Hippocampal formation (tissue), 2 donors: ENCODE measurements around the gene DIP2A.
"Not testable (repeated sequence)": the region's sequence is repeated elsewhere in the genome, so short reads cannot be mapped to it uniquely, and the experiment has no call there.

Source experiments
- DNase-seq, 2 donors: peaks; one replicate each; lab custom pipeline; 2025; lab: John Stamatoyannopoulos, UW

Gene DIP2A

DNA sequence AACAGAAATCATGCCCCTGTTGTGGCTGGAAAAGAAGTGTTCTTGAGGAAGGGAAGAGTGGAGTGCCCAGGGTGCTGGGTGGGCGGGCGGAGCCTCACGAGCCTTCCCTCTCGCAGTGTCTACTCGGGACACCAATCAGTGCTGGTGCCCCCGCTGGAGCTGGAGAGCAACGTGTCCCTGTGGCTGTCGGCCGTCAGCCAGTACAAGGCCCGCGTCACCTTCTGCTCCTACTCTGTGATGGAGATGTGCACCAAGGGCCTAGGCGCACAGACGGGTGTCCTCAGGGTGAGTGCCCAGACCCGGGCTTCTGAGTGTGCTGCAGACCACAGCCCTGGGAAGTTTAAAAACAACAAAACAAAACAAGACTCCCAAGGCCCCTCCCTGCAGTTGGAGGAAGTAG is 98.8 kb downstream of the DIP2A start:
- DNase-seq: no peak

DNA sequence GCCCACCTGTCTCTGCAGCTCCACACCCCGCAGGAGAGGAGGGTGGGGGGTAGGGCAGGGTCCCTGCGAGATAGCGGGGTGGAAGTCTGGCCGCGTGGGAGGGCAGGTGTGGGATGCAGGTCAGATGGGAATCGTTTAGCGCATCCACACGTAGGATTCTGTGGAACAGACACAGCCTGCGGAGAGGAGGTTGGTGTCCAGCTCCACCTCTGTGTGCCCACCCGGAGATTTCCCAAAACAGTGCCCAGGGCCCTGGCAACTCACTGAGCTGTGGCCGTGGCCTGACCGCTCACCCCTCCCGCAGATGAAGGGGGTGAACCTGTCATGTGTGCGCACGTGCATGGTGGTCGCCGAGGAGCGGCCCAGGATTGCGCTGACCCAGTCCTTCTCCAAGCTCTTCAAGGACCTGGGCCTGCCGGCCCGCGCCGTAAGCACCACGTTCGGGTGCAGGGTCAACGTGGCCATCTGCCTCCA is 99.3 kb downstream of the DIP2A start:
- no peak for DNase-seq

DNA sequence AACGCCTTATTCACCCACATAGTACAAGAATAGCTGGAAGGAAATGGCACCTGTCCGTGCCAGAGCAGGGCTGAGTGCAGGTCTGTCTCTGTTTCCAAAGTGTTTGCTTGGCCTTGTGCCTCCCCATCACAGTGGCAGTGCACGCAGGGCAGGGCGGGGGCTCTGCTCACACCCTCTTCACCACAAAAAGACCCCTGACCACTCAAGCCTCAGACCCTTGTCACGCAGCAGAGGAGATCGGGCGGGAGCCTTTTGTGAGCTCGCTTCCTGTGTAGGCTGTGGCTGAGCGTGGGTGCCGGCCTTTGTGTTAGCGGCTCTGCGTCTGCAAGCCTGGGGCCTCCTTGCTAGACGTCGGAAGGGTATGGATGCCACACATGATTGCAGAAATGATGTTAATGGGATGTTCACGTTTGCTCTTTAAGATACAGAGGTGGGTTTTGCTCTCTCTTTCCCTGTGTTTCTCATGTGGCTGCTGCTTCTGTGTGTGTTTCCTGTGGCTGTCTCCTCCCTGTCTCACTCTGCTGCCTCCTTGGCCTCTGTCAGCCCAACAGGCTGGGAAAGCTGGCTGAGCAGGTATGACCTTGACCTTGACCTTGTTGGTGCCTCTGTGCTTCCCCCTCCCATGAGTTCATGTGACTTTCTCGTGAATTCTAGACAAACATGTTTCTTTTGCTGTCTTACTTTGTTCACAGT is 100.7 kb downstream of the DIP2A start:
- no peak for DNase-seq

DNA sequence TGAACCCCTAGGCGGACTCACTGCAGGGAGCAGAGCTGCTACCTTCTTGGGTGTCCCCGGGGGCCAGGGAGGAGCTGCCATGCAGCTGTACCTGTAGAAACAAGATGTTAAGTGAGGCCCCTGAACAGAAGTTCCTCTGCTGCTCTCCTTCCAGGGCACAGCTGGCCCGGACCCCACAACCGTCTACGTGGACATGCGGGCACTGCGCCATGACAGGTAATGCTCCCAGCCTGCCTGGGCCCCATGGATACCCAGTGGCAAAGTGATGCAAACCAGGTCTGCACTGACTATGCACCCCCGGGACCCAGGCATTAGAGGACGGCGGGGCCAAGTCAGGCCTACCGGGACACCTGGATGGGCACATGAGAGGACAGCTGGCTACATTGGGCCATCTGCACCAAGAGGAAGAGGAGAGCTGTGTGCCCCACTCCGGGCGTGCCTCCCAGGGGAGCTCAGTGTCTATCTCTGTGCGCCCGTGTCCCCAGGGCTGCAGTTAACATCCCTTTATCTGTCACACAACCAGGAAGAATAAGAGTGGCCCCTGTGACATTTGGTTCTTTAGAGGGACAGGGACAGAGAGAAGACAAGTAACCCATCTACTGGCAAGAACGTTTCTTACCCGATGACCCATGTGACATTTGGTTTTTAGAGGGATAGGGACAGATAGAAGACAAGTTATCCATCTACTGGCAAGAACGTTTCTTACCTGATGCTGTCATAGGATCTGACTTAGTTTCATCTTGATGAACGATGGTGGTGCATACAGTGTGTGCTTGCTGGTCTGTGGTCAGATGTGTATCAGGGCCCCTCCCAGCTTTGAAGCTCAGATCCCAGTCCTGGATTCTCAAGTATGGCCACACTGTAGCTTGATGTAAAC is 102.1 kb downstream of the DIP2A start:
- no peak for DNase-seq

DNA sequence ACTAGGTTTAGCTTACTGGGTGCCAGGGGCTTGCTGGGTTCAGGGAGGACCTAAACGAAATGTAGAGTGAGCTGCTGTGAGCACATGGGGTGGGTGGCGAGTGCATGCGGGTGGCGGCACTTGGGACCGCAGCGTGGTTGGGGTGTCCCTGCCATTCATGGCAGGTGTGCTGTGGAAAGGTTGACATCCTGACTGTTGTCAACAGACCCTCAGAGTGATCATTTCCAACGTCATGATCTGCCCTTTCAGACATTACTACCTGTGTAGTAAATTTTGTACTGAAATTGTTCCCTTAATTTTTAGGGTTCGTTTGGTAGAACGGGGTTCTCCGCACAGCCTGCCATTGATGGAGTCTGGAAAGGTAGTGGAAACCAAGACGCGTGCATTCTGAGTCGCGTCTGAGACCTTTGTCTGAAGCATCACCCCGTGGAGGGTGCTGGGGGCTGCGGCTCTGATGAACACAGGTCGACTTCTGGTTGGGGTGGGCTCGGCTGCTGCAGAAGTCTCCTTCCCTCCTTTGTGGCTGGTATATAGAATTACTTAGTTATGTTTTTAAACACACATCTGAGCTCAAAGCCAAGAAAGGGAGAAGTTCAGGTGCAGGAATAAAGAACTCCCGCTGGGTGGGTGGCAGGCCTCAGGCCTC is 102.9 kb downstream of the DIP2A start:
- no peak for DNase-seq

DNA sequence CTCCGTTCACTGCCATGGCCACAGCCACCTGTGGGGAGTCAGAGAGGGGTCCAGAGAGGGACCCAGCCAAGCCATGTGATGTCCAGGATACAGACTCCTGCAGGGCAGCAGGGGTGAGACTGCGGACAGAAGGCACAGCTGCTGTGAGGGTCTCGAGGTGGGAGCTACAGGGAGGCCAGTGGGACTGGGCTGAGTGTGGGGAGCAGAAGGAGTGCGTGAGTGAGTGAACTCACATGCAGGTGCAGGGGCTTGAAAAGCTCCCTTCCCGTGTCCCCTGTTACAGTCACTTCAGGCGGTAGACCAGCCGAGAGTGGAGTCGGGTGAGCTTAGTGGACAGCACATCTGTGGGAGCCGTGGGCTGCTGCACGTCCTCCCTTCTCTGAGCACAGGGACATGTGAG is 103.8 kb downstream of the DIP2A start:
- DNase-seq: no peak

DNA sequence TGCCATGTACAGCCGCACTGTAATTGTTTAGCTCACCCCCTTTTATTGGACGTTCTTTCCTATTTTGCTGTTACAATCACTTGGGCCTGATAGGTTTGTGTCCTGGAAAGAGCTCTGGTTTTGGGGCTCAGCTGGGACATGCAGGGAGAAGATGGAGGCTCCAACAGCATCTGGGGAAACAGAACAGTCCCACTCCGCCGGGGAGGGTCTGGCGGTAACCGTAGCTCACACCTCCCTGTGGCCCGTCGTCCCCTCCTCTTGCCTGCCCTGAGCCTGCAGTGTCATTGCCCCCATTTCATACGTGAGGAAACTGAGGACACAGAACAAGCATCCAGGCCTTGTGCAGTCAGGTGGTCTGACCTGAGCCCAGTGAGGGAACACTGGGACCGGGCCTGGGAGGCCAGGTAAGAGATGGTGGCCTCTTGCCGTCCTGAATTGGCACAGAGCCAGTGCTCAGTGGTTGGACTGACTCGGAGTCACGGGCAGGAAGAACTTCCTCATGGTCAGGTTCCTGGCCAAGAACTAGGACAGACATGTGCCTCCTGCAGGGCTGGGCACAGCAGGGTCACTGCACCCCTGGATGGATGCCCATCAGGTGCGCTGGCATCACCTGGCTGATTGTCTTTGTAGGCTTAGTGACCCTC is 104.4 kb downstream of the DIP2A start:
- no peak for DNase-seq

DNA sequence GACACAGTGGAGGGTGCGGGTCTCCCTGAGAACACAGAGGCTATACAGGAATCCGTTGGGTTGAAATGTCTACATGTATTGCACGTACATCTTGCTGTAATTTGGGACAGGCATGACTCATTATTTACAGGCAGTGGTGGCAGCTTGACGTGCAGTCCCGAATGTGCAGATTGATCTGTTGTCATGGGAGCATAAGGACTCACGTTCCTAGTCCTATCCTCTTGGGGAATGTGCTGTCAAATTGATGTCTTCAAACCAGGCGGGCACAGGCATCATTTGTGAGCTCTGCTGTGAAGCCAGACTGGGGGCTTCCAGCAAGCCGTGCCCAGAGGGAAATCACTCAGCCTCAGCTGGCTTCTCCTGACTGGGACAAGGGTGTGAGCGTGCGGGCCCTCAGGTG is 105.7 kb downstream of the DIP2A start:
- DNase-seq: no peak

DNA sequence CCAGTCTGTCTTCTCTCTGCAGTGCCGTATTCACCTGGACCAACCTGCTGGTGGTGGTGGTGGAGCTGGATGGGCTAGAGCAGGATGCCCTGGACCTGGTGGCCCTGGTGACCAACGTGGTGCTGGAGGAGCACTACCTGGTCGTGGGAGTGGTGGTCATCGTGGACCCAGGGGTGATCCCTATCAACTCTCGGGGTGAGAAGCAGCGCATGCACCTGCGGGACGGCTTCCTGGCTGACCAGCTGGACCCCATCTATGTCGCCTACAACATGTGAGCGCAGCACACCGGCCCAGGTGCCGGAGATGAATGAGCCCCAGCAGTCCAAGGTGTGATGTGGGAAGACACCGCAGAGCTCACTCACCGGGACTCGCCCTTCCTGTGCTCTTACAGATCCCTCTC is 108.7 kb downstream of the DIP2A start:
- DNase-seq: no peak

DNA sequence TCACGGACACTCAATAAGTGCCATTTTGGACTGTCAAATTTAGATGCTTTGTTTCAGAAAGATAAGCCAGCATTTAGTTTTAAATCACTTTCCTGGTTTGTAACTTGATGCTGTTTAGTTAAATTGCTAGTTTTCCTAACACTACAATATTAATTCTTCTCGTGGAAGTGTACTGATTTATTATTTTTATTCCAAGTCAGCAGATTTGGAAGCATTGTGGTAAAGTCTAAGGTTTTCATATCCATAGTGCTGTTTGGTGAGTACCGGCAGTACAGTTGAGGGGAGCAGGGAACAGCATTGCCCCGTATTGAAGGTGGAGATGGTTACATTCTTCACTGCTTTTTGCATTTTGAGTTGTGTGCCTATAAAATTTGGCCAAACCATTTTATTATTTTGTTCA is 109.9 kb downstream of the DIP2A start:
- DNase-seq: no peak

DNA sequence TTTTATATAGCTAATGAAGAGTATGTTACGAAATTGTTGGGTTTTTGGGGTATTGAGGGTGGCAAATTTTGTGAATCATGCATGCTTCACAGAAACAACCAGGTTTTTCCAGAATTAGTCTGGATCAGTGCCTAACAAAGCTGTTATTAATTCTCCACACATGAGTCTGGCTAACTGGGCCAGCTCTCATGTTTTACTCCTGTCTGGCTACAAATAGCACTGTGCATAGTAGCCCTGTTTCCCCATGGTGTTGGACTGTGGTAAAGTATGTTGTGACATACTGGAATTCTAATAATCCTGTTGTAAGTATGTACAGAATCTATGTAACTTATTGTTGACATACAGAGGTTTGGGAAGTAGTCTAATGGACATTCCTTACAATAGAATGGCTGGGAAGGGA is 110.4 kb downstream of the DIP2A start:
- no peak for DNase-seq

DNA sequence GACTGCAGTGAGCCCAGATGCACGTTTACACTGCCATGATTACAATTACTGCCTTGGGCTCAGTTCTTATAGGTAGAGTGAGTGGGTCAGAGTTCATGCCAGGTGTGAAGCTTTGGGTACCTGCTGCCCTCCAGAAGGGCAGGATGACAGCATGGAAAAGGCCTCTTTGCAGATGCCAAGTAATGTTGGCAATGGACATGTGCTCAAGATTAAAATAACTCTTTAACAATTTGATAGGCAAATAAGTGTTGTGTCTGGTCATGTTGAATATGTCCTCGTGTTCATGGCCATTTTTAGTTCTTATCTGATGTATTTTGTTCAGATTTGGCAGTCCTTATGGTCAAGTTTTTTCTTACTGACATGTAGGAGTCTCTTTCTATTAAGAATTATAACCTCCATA is 111.4 kb downstream of the DIP2A start:
- no peak for DNase-seq

DNA sequence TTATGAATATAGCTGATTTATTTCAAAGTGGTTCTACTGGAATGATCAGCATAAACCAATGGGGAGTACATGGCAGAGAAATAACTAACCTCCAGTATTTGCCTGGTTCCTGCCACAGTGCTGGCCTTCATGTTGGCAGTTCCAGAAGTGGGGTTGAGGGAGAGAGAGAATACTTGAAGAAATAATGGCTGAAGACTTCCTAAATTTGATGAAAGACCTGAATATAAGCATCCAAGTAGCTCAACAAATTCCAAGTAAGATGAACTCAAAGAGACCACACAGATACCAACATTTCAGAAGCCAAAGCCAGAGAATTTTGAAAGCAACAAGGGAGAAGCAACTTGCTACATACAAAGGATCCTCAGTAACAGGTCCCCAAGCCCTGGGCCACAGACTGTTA is 111.9 kb downstream of the DIP2A start:
- no peak for DNase-seq

DNA sequence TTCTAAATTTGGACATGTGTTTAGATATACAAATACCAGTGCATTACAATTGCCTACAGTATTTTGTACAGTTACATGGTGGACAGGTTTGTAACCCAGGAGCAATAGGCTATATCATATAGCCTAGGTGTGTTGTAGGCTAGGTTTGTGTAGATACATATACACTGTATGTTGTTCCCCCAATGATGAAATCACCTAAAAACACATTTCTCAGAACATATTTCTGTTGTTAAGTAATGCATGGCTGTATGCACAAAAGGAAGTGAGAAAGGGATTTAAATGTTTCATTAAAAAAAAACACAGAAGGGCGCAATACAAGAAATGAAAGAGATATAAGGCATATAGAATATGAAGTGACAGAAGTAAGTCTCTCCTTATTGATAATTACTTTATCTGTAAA is 114.2 kb downstream of the DIP2A start:
- DNase-seq: no peak

DNA sequence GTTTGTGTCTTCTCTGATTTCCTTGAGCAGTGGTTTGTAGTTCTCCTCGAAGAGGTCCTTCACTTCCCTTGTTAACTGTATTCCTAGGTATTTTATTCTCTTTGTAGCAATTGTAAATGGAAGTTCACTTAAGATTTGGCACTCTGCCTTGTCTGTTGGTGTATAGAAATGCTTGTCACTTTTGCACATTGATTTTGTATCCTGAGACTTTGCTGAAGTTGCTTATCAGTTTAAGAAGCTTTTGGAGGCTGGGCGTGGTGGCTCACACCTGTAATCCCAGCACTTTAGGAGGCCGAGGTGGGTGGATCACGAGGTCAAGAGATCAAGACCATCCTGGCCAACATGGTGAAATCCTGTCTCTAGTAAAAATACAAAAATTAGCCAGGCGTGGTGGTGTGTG is 119.1 kb downstream of the DIP2A start:
- not testable (repeated sequence) for DNase-seq

DNA sequence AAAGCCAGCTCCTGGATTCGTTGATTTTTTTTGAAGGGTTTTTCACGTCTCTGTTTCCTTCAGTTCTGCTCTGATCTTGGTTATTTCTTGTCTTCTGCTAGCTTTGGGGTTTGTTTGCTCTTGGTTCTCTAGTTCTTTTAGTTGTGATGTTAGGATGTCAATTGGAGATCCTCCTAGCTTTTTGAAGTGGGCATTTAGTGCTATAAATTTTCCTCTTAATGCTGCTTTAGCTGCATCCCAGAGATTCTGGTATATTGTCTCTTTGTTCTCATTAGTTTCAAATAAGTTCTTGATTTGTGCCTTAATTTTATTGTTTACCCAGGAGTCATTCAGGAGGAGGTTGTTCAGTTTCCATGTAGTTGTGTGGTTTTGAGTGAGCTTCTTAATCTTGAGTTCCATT is 120.7 kb downstream of the DIP2A start:
- not testable (repeated sequence) for DNase-seq

DNA sequence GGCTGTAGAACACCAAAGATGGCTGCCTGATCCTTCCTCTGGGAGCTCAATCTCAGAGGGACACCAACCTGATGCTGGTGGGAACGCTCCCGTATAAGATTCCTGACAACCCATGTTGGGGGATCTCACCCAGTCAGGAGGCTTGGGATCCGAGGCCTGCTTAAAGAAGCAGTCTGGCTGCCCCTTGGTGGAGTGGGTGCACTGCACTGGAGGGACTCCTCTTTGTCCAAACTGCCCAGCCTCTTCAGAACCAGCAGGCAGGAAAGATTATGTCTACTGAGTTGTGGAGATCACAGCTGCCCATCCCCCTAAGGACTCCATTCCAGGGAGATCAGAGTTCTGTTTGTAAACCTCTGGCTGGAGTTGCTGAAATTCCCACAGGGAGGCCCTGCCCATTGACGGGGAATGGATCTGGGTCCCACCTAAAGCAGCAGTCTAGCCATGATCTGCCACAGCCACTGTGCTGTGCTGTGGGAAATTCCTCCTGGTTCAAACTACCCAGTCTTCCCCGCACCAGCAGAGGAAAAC is 123.2 kb downstream of the DIP2A start:
- no peak for DNase-seq

DNA sequence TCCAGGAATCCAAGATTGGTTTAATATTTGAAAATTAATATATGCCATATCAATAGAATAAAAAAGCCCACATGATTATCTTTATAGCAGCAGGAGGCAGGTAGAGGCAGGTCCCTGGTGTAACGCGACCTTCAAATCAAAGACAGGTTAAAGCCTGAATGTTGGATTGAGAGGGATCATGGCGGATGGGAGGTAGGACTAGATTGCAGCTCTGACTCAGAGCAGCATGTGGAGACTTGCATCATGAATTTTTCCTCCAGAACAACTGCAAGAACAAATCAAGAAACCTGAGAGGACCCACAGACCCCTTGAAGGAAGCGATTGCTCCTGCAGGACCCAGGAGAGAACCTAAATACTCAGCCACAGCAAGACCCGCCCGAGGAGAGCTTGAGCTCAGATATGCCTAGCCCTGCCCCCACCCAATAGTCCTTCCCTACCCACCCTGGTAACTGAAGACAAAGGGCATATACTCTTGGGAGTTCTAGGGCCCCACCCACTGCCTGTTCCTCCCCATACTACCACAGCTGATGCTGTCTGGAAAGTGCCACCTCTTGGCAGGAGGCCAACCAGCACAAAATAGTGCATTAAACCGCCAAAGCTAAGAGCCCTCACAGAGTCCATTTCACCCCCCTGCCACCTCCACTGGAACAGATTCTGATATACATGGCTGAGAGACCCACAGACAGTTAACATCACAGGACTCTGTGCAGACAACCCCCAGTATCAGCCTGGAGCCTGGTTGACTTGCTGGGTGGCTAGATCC is 126.7 kb downstream of the DIP2A start:
- no peak for DNase-seq

DNA sequence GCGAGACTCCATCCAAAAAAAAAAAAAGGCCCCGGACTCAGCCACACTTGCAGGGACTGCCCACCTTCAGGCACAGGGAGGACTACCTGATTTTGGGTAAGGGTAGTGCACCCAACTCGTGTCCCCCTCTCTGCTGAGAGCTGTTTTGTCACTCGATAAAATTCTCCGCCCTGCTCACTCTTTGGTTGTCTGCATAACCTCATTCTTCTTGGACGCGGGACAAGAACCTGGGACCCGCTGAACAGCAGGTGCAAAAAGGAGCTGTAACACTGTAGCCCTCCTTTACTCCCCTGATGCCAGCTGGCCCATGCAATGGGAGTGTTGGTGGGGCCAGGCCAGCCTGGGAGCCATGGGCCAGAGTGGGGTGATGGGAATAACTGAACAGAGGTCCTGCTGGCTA is 135.6 kb downstream of the DIP2A start:
- DNase-seq: no peak

DNA sequence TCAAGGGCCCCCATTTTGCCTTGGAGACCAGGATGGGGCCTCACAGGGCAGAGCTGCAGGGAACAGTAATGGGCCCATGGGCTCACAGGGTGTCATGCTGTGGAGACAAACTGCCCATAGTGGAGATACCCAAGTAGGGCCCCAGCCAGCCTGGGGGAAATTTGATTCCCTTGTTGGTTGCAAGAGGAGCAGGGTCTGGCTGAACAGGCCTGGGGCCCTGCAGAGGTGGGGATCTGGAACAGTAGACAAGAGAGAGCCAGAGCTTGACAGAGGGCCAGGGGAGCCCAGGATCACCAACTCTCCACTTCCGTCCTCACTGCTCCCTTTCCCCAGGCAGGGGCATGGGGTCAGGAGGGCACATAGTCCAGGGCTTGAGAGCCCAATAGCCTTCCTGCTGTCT is 137.5 kb downstream of the DIP2A start:
- no peak for DNase-seq

DNA sequence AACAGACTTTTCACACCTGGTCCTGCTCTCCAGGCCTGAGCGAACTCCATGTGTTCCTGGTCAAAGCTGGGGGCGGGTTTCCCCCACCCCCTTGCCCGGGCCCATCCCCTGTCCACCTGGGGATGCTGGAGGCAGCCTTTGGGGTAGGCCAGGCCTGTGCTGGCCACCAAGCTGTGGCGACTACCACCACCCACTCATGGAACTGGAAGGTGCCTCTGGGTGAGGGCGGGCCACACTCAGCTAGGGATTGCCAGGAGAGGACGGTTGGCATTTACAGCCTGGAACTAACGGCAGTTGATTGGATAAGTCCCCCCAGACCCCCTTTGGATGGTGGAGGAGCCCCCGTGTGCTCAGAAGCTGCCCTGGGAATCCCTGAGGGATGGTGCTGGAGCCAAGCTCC is 138.3 kb downstream of the DIP2A start:
- DNase-seq: no peak
